Cardiac atrium fibroblast (primary cell): ENCODE results near the gene MERTK. TPM values are rescaled to one million over a fixed set of nuclear protein-coding genes. Genes with fewer than 3 reads are reported as not detected.

Experiments used
- total RNA-seq: library from RNA; depleted of rRNA; stranded (reverse); fragments of >200 nt; gene quantifications from 2 replicates; pipeline ENCODE4 v1.2.3, GENCODE V29; 2015

Gene MERTK
- total RNA-seq: 1.1 and 1.6 TPM in 2 replicates

GRCh38 chr2:111897924-111898702 lies at the start of gene MERTK:
TSS of gene MERTK (plus strand) at chr2:111898607. CDS start at chr2:111898736, 129 bp downstream.

GRCh38 chr2:111883661-111884591 lies 14.5 kb upstream of the MERTK start, which contains the start of gene ANAPC1:
TSS of gene ANAPC1 (minus strand) at chr2:111884193. CDS start at chr2:111880825, 3,368 bp downstream.

GRCh38 chr2:112054847-112055729 lies 156.7 kb downstream of the MERTK start, which contains the start of gene TMEM87B:
TSS of gene TMEM87B (plus strand) at chr2:112055269. CDS start at chr2:112055592, 323 bp downstream.

Other genes with a start within 250 kb of the MERTK start
- gene ANAPC1, start 14.4 kb upstream of the MERTK start, total RNA-seq: 24.8 and 27.4 TPM in 2 replicates
- gene TMEM87B, start 156.7 kb downstream of the MERTK start, total RNA-seq: 25.5 and 34.5 TPM in 2 replicates
- gene FBLN7, start 239.8 kb downstream of the MERTK start, total RNA-seq: 1.1 and 10.8 TPM in 2 replicates